Activated naive CD8-positive, alpha-beta T cell treated with anti-CD3 and anti-CD28 coated beads, Interleukin-2, amount 50 U/mL, for 16 hours (primary cell): ENCODE data around the gene DCTN2.
"Not testable (repeated sequence)": the region's sequence is repeated elsewhere in the genome, so short reads cannot be mapped to it uniquely, and the experiment has no call there.

Source experiments
- DNase-seq: peaks from one replicate; pipeline ENCODE4 v3.0.0-alpha.2; 2020; ENCODE audit warnings: low read depth, low spot score

DCTN2 gene

GRCh38 chr12:57546438-57547287 lies at the start of gene DCTN2:
DCTN2 (minus strand) TSS chr12:57547192; CDS start chr12:57547063, 129 bp downstream.
- DNase-seq, result peak; percentile 91

- DNase-seq, result no peak
Measured at GRCh38 chr12:57593187-57593586, 46.2 kb upstream of the DCTN2 start.

GRCh38 chr12:57592551-57593165 lies 45.7 kb upstream of the DCTN2 start:
- DNase-seq, result no peak

- DNase-seq, result no peak
Measured at GRCh38 chr12:57591782-57592325, 44.9 kb upstream of the DCTN2 start.

- DNase-seq, result peak; percentile 44
Measured at GRCh38 chr12:57590864-57591781, 44.1 kb upstream of the DCTN2 start, which contains the start of gene PIP4K2C. PIP4K2C (plus strand) TSS chr12:57591192; CDS start chr12:57591290, 98 bp downstream.

- no peak for DNase-seq
Measured at GRCh38 chr12:57590479-57590863, 43.5 kb upstream of the DCTN2 start.

- DNase-seq, result not testable (repeated sequence)
Measured at GRCh38 chr12:57588951-57589610, 42.1 kb upstream of the DCTN2 start.

- DNase-seq, result no peak
Measured at GRCh38 chr12:57586832-57587429, 39.9 kb upstream of the DCTN2 start.

GRCh38 chr12:57586128-57586527 lies 39.1 kb upstream of the DCTN2 start:
- no peak for DNase-seq

GRCh38 chr12:57585156-57585555 lies 38.2 kb upstream of the DCTN2 start:
- DNase-seq, result no peak

- no peak for DNase-seq
Measured at GRCh38 chr12:57584690-57585089, 37.7 kb upstream of the DCTN2 start.

- no peak for DNase-seq
Measured at GRCh38 chr12:57584050-57584449, 37.1 kb upstream of the DCTN2 start.

GRCh38 chr12:57583008-57583831 lies 36.2 kb upstream of the DCTN2 start:
- DNase-seq, result peak; percentile 55

GRCh38 chr12:57582440-57582839 lies 35.4 kb upstream of the DCTN2 start:
- DNase-seq, result no peak

GRCh38 chr12:57581802-57582201 lies 34.8 kb upstream of the DCTN2 start:
- DNase-seq, result no peak

GRCh38 chr12:57580466-57580795 lies 33.4 kb upstream of the DCTN2 start:
- DNase-seq, result no peak

- no peak for DNase-seq
Measured at GRCh38 chr12:57579677-57580465, 32.9 kb upstream of the DCTN2 start.

- DNase-seq, result no peak
Measured at GRCh38 chr12:57579011-57579410, 32.0 kb upstream of the DCTN2 start.
